ENCODE results near the gene TFEC. TPM values are rescaled to one million over a fixed set of nuclear protein-coding genes. Genes with fewer than 3 reads are reported as not detected.

TFEC gene
- total and polyA plus RNA-seq, 2 of the 4 experiments (the other 2 are of a cell fraction), result under 0.01 to 0.02 TPM

DNA sequence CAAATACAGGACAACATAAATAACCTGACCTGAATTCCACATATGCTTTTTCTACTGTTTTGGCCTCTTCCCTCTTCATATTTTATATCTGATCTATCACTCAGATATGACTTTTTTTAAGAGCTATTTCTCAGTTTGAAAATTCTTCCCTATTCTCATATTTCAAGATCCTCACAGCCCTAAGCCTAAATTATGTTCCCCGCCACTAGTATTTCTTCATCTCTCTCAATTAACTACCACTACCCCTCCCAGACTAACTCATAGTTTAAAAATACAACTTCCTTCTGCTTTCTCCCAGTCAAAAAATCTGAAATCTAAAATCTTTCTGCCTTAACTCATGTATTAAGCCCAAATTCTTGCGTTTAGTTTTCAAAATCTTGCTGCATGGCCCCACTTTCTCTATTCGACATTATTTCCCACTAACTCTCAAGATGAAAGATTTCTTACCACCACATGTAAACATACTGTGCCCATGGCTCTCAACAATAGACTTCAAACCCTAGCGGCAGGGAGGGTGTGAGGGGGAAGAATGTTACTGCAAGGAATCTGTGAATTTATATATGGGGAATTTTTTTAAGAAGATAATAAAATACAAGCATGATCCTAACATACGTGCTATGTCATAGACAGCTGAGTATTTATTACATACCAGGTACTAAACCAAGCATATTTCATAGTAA, 64.6 kb downstream of the TFEC start:
- dilution Hi-C loops (cut with HindIII; ENCODE audit: low sequenced_read_pairs, unreplicated experiment), result no loop called here
- H2BK5ac ChIP-seq (ENCODE audit: low read depth, low read length, poor library complexity, severe bottlenecking), result no peak overlapping the region
- H3K9ac ChIP-seq (ENCODE audit: low read depth, low read length), result no peak overlapping the region
- no peak overlapping the region for H3K23ac ChIP-seq (ENCODE audit: low read depth, low read length)
- no peak overlapping the region for H2BK15ac ChIP-seq (ENCODE audit: low read depth, low read length)
- DNase-seq (no peak), ATAC-seq (ENCODE audit: low read depth) (no peak)
- intact Hi-C loops (cut with micrococcal nuclease), result no loop called here
- BruUV-seq (replicated peaks), result no TSS peak
- H3K9me1 ChIP-seq (ENCODE audit: insufficient read depth, low read length), result no peaks in the 10 kb centered on the region
- H2AK5ac ChIP-seq (ENCODE audit: low read depth, low read length), result no peak overlapping the region
- H3K9me3 ChIP-seq (ENCODE audit: control insufficient read depth, insufficient read depth, low read length), result no peaks in the 10 kb centered on the region
- TF ChIP-seq, protein P1, sequence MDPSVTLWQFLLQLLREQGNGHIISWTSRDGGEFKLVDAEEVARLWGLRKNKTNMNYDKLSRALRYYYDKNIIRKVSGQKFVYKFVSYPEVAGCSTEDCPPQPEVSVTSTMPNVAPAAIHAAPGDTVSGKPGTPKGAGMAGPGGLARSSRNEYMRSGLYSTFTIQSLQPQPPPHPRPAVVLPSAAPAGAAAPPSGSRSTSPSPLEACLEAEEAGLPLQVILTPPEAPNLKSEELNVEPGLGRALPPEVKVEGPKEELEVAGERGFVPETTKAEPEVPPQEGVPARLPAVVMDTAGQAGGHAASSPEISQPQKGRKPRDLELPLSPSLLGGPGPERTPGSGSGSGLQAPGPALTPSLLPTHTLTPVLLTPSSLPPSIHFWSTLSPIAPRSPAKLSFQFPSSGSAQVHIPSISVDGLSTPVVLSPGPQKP (IDR thresholded peaks at IDR 0.05; ENCODE audit: borderline replicate concordance, low read depth, low read length), result no peak
- TF ChIP-seq CHD1 (IDR thresholded peaks at IDR 0.05; ENCODE audit: low read depth, low read length) (no peak), MAZ (IDR thresholded peaks at IDR 0.05; ENCODE audit: borderline replicate concordance, low read depth, low read length) (no peak), RAD21 (IDR thresholded peaks at IDR 0.05; ENCODE audit: low read length) (no peak), BHLHE40 (IDR thresholded peaks at IDR 0.05; ENCODE audit: low read depth, low read length) (no peak), MAFK (IDR thresholded peaks at IDR 0.05; ENCODE audit: low read depth, low read length) (no peak), CEBPB (IDR thresholded peaks at IDR 0.05; ENCODE audit: low read depth, low read length) (no peak), SMC3 (IDR thresholded peaks at IDR 0.05; ENCODE audit: low read depth, low read length) (no peak), POLR2A (IDR thresholded peaks at IDR 0.05; ENCODE audit: low read depth, low read length) (no peak), NFE2L2 (IDR thresholded peaks at IDR 0.05; ENCODE audit: low read depth, low read length) (no peak), FOS (IDR thresholded peaks at IDR 0.05; ENCODE audit: low read depth, low read length) (no peak), RCOR1 (IDR thresholded peaks at IDR 0.05; ENCODE audit: insufficient replicate concordance, low read length) (no peak), MXI1 (IDR thresholded peaks at IDR 0.05; ENCODE audit: borderline replicate concordance, low read depth, low read length) (no peak), RFX5 (IDR thresholded peaks at IDR 0.05; ENCODE audit: low read depth, low read length) (no peak)
- TF ChIP-seq, protein P2, sequence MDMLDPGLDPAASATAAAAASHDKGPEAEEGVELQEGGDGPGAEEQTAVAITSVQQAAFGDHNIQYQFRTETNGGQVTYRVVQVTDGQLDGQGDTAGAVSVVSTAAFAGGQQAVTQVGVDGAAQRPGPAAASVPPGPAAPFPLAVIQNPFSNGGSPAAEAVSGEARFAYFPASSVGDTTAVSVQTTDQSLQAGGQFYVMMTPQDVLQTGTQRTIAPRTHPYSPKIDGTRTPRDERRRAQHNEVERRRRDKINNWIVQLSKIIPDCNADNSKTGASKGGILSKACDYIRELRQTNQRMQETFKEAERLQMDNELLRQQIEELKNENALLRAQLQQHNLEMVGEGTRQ (IDR thresholded peaks at IDR 0.05; ENCODE audit: low read depth, low read length), result no peak
- no peak overlapping the region for H4K5ac ChIP-seq (ENCODE audit: low read depth, low read length)
- H2BK120ac ChIP-seq (ENCODE audit: low read depth, low read length), result no peak overlapping the region
- H4K20me1 ChIP-seq (ENCODE audit: insufficient read depth, low read length), result no peaks in the 10 kb centered on the region
- 71% methylated on average over 2 of the region's 5 CpGs; no CpG with 5 or more reads in 1 of the 2 experiments for WGBS, 2 experiments (ENCODE audit: extremely low coverage in 2 of 2, insufficient read length in 1 of 2)
- H3K4ac ChIP-seq (ENCODE audit: low read depth, low read length), result no peak overlapping the region
- no peak overlapping the region for H2BK20ac ChIP-seq (ENCODE audit: low read depth, low read length)
- H3K79me1 ChIP-seq (ENCODE audit: low read depth in 1 of 2, low read length in 2 of 2), result no peaks in the 10 kb centered on the region
- H4K8ac ChIP-seq (ENCODE audit: low read depth in 2 of 2, low read length in 2 of 2), result no peak overlapping the region
- H3K18ac ChIP-seq (ENCODE audit: low read depth, low read length), result no peak overlapping the region
- H3K4me3 ChIP-seq (ENCODE audit: insufficient read depth, low read depth, low read length), result no peak overlapping the region
- H2AK9ac ChIP-seq (replicated peaks; ENCODE audit: low read depth, low read length, poor library complexity), result no peak overlapping the region
- no peaks in the 10 kb centered on the region for H3K36me3 ChIP-seq (ENCODE audit: control insufficient read depth, insufficient read depth, low read length)
- H3K14ac ChIP-seq (replicated peaks; ENCODE audit: low read depth, low read length), result no peak overlapping the region
- no peak overlapping the region for H4K91ac ChIP-seq (ENCODE audit: insufficient read depth, low read depth, low read length)
- in situ Hi-C loops (cut with MboI; ENCODE audit: low sequenced_read_pairs), result no loop called here
- H3K4me1 ChIP-seq (ENCODE audit: control insufficient read depth, insufficient read depth, low read length), result no peaks in the 10 kb centered on the region
- no peak overlapping the region for H3K4me2 ChIP-seq (ENCODE audit: low read depth, low read length)
- POLR2A ChIA-PET (ENCODE audit: unreplicated experiment), result no interaction called here
- H3K27me3 ChIP-seq (ENCODE audit: control insufficient read depth, insufficient read depth, low read length), result no peaks in the 10 kb centered on the region
- CTCF ChIA-PET, result interaction anchor here (1.0 kb wide), 1 partner anchor 59 kb away, joined by 3 read pairs; no protein-coding TSS in a partner anchor
- H2AFZ ChIP-seq (replicated peaks; ENCODE audit: low read length, poor library complexity), result no peak overlapping the region
- H3K27ac ChIP-seq (ENCODE audit: insufficient read depth, low read length), result no peak overlapping the region
- H3K56ac ChIP-seq (ENCODE audit: extremely low read depth, insufficient read depth, low read length), result no peak overlapping the region
